Stimulated activated effector memory CD8-positive, alpha-beta T cell treated with anti-CD3 and anti-CD28 coated beads, Interleukin-12 subunit alpha, Interleukin-12 subunit beta, amount 100 ng/mL, for 72 hours (primary cell): ENCODE measurements around the gene SERINC2.
"Not testable (repeated sequence)": the region's sequence is repeated elsewhere in the genome, so short reads cannot be mapped to it uniquely, and the experiment has no call there.

Experiments
- ATAC-seq: fragments of 150-1000 bp; cut with Tn5 transposase; 2 replicates; pipeline ENCODE4 v1.10.0; 2021
- DNase-seq, 2 donors: peaks; one replicate each; pipeline ENCODE4 v3.0.0; 2021 to 2022; ENCODE audit warnings: low spot score in 2 of 2
- H3K27ac Mint-ChIP-seq: one replicate; pipeline ENCODE4 v1.8.0; 2022; ENCODE audit warnings: mild to moderate bottlenecking, mixed read lengths
- H3K36me3 Mint-ChIP-seq: one replicate; pipeline ENCODE4 v1.8.0; 2022; ENCODE audit warnings: mild to moderate bottlenecking, mixed read lengths
- H3K4me1 Mint-ChIP-seq: one replicate; pipeline ENCODE4 v1.8.0; 2022; ENCODE audit warnings: mixed read lengths
- H3K4me3 Mint-ChIP-seq: one replicate; pipeline ENCODE4 v1.8.0; 2022; ENCODE audit warnings: mild to moderate bottlenecking, mixed read lengths
- H3K9me3 Mint-ChIP-seq: one replicate; pipeline ENCODE4 v1.8.0; 2022; ENCODE audit warnings: mixed read lengths

Gene SERINC2

GRCh38 chr1:31418626-31419323 is 5.8 kb downstream of the SERINC2 start:
- Mint-ChIP-seq H3K4me3 (no peak overlapping the region), H3K27ac (no peak overlapping the region), H3K9me3 (no peaks in the 10 kb centered on the region), H3K36me3 (no peaks in the 10 kb centered on the region), H3K4me1 (peaks cover 13% of the 10 kb centered on the region)
- ATAC-seq (no peak), DNase-seq (no peak)

GRCh38 chr1:31420716-31421115 is 7.7 kb downstream of the SERINC2 start:
- no peaks in the 10 kb centered on the region for H3K9me3 Mint-ChIP-seq
- no peak overlapping the region for H3K4me3 Mint-ChIP-seq
- H3K4me1 Mint-ChIP-seq = peaks cover 10% of the 10 kb centered on the region
- H3K27ac Mint-ChIP-seq = no peak overlapping the region
- ATAC-seq (no peak), DNase-seq (no peak)
- H3K36me3 Mint-ChIP-seq = no peaks in the 10 kb centered on the region

GRCh38 chr1:31421371-31422040 is 8.5 kb downstream of the SERINC2 start:
- Mint-ChIP-seq H3K27ac (no peak overlapping the region), H3K4me3 (no peak overlapping the region), H3K36me3 (no peaks in the 10 kb centered on the region), H3K4me1 (peaks cover 10% of the 10 kb centered on the region), H3K9me3 (no peaks in the 10 kb centered on the region)
- DNase-seq = no peak
- no peak for ATAC-seq

GRCh38 chr1:31422505-31423319 is 9.7 kb downstream of the SERINC2 start:
- no peaks in the 10 kb centered on the region for H3K36me3 Mint-ChIP-seq
- no peaks in the 10 kb centered on the region for H3K9me3 Mint-ChIP-seq
- peak; percentile 99 for ATAC-seq
- DNase-seq = peak; percentile 75 to 87
- peaks cover 10% of the 10 kb centered on the region for H3K4me1 Mint-ChIP-seq
- H3K4me3 Mint-ChIP-seq = peak overlapping the region; percentile 26
- H3K27ac Mint-ChIP-seq = peak overlapping the region; percentile 87

GRCh38 chr1:31423418-31423947 is 10.5 kb downstream of the SERINC2 start:
- Mint-ChIP-seq H3K4me1 (peaks cover 10% of the 10 kb centered on the region), H3K27ac (no peak overlapping the region), H3K4me3 (no peak overlapping the region), H3K9me3 (no peaks in the 10 kb centered on the region), H3K36me3 (no peaks in the 10 kb centered on the region)
- ATAC-seq (no peak), DNase-seq (no peak)

- DNase-seq (no peak), ATAC-seq (no peak)
- H3K9me3 Mint-ChIP-seq = no peaks in the 10 kb centered on the region
- H3K36me3 Mint-ChIP-seq = no peaks in the 10 kb centered on the region
- H3K4me3 Mint-ChIP-seq = no peak overlapping the region
- no peak overlapping the region for H3K27ac Mint-ChIP-seq
- H3K4me1 Mint-ChIP-seq = peaks cover 10% of the 10 kb centered on the region
These were observed 11.6 kb downstream of the SERINC2 start for GRCh38 chr1:31424568-31424967.

GRCh38 chr1:31425301-31426081 is 12.5 kb downstream of the SERINC2 start:
- Mint-ChIP-seq H3K9me3 (no peaks in the 10 kb centered on the region), H3K36me3 (no peaks in the 10 kb centered on the region), H3K4me1 (peaks cover 10% of the 10 kb centered on the region), H3K4me3 (no peak overlapping the region), H3K27ac (no peak overlapping the region)
- ATAC-seq (no peak), DNase-seq (no peak)

- no peak overlapping the region for H3K4me3 Mint-ChIP-seq
- no peak for ATAC-seq
- no peaks in the 10 kb centered on the region for H3K9me3 Mint-ChIP-seq
- H3K27ac Mint-ChIP-seq = no peak overlapping the region
- no peak for DNase-seq
- no peaks in the 10 kb centered on the region for H3K36me3 Mint-ChIP-seq
- H3K4me1 Mint-ChIP-seq = peaks cover 10% of the 10 kb centered on the region
These were observed 13.4 kb downstream of the SERINC2 start for GRCh38 chr1:31426249-31426922.

GRCh38 chr1:31427322-31427721 is 14.3 kb downstream of the SERINC2 start:
- H3K36me3 Mint-ChIP-seq = no peaks in the 10 kb centered on the region
- no peaks in the 10 kb centered on the region for H3K9me3 Mint-ChIP-seq
- DNase-seq = no peak
- peaks cover 8% of the 10 kb centered on the region for H3K4me1 Mint-ChIP-seq
- ATAC-seq = no peak
- no peak overlapping the region for H3K27ac Mint-ChIP-seq
- no peak overlapping the region for H3K4me3 Mint-ChIP-seq

- H3K27ac Mint-ChIP-seq = no peak overlapping the region
These were observed 15.6 kb downstream of the SERINC2 start for GRCh38 chr1:31428436-31429221.

GRCh38 chr1:31429583-31429982 is 16.6 kb downstream of the SERINC2 start:
- no peaks in the 10 kb centered on the region for H3K9me3 Mint-ChIP-seq
- H3K4me3 Mint-ChIP-seq = no peak overlapping the region
- no peaks in the 10 kb centered on the region for H3K4me1 Mint-ChIP-seq
- DNase-seq (no peak), ATAC-seq (no peak)
- H3K27ac Mint-ChIP-seq = no peak overlapping the region
- no peaks in the 10 kb centered on the region for H3K36me3 Mint-ChIP-seq

More at GRCh38 chr1:31428436-31429221, 15.6 kb downstream of the SERINC2 start:
- Mint-ChIP-seq H3K36me3 (no peaks in the 10 kb centered on the region), H3K4me1 (no peaks in the 10 kb centered on the region), H3K4me3 (no peak overlapping the region), H3K9me3 (no peaks in the 10 kb centered on the region)
- no peak for DNase-seq
- ATAC-seq = no peak

GRCh38 chr1:31431351-31432257 is 18.6 kb downstream of the SERINC2 start:
- not testable (repeated sequence) for H3K36me3 Mint-ChIP-seq, H3K27ac Mint-ChIP-seq, DNase-seq, H3K4me1 Mint-ChIP-seq, H3K9me3 Mint-ChIP-seq, H3K4me3 Mint-ChIP-seq, ATAC-seq
